Gastrocnemius medialis (tissue), 4 donors: Measurements from ENCODE around the gene FAM118A.

Source experiments
- CTCF ChIP-seq, 5 experiments: fragments of 450-650 bp in 3 of 5; fragments of 200-600 bp in 2 of 5; sonication (generic) in 2 of 5; IDR thresholded peaks in 4 of 5; conservative IDR thresholded peaks in 1 of 5; 1 replicate in 4 of 5; 2 replicates in 1 of 5; pipeline ENCODE4 v1.5.1; 2016 to 2019; ENCODE audit warnings: antibody characterized with exemption in 5 of 5, mild to moderate bottlenecking in 3 of 5, moderate library complexity in 3 of 5
- POLR2A ChIP-seq, 2 donors: fragments of 450-650 bp; IDR thresholded peaks; one replicate each; pipeline ENCODE4 v1.6.1; 2017; ENCODE audit warnings: antibody characterized with exemption in 2 of 2, mild to moderate bottlenecking in 2 of 2, moderate library complexity in 2 of 2

DNA sequence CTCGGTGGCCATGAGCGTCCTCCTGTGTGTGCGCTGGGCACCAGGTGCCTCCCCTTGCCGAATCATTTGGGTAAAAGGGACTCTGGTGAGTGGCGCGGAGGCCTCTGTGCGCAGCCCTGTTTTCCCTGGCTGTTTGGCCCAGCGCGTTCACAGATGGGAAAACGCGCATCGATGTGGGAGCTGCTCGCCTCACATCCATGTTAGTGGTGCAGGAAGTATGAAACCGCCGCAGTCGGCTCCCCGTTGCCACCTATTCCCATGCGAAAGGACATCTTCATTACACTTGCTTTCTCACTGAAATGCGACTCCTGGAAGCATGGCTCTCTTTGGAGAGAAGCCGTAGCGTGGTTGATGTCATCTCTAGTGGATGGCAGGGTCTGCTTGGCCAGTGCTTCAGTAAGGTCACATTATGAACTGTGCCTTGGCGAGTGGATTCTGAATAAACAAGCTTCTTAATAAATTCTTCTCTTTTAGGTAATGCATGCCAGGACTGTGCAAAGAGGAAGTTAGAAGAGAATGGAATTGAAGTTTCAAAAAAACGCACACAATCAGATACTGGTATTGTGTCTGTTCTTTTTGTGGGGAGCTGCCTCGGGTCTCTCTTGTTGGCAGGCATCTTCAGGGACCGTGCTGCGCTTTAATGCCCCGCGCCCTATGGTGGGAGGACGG lies 26.3 kb downstream of the FAM118A start:
- TF ChIP-seq CTCF (IDR thresholded peaks at IDR 0.05 in 4 of 5, conservative IDR thresholded peaks at IDR 0.05 in 1 of 5) (no peak), POLR2A (IDR thresholded peaks at IDR 0.05) (no peak)
